ENCODE data around the gene BCAS3.

GRCh38 chr17:61174310-61174709 is 496.7 kb downstream of the BCAS3 start:
- TF ChIP-seq EP300 (IDR thresholded peaks at IDR 0.05): no peak
- TF ChIP-seq, protein P1, sequence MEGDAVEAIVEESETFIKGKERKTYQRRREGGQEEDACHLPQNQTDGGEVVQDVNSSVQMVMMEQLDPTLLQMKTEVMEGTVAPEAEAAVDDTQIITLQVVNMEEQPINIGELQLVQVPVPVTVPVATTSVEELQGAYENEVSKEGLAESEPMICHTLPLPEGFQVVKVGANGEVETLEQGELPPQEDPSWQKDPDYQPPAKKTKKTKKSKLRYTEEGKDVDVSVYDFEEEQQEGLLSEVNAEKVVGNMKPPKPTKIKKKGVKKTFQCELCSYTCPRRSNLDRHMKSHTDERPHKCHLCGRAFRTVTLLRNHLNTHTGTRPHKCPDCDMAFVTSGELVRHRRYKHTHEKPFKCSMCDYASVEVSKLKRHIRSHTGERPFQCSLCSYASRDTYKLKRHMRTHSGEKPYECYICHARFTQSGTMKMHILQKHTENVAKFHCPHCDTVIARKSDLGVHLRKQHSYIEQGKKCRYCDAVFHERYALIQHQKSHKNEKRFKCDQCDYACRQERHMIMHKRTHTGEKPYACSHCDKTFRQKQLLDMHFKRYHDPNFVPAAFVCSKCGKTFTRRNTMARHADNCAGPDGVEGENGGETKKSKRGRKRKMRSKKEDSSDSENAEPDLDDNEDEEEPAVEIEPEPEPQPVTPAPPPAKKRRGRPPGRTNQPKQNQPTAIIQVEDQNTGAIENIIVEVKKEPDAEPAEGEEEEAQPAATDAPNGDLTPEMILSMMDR (IDR thresholded peaks at IDR 0.05): no peak

All from ovary (tissue), 3 donors.